Keratinocyte (primary cell): ENCODE results near the gene TRAIP.

Experiments
- EZH2 ChIP-seq: IDR thresholded peaks from one replicate; pipeline ENCODE4 v1.6.1; 2012; ENCODE audit warnings: inconsistent platforms, mild to moderate bottlenecking, low read length, moderate library complexity
- TF ChIP-seq, protein P1 (sequence below), 3 experiments: IDR thresholded peaks in 1 of 3; conservative IDR thresholded peaks in 1 of 3; optimal IDR thresholded peaks in 1 of 3; 2 replicates in 2 of 3; 3 replicates in 1 of 3; pipeline versions ENCODE3 to v1.5.1; 2011; ENCODE audit warnings: low read length in 3 of 3, mild to moderate bottlenecking in 3 of 3, moderate library complexity in 2 of 3, control low read depth in 1 of 3, inconsistent platforms in 1 of 3; ENCODE audit not compliant: insufficient read depth in 2 of 3; ENCODE audit errors: extremely low read depth in 1 of 3

DNA sequence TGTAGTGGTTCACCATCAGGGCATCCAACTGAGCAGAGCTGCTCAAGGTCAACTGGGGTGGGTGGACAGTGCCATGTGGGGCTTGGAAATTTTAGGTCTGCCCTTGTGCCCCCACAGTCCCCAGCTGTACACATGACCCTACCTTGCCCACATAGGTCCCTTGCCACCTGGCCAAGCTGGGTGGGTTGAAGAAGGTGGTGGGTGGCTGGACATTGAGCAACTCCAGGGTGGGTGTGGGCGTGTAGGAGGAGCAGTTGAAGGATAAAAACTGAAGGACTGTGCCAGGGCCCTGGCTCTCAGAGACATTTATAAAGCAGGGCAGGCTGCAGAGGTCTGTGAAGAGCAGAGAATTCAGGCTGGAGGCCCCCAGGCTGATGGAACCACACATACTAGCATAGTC, 57.3 kb downstream of the TRAIP start:
- TF ChIP-seq, protein P1, sequence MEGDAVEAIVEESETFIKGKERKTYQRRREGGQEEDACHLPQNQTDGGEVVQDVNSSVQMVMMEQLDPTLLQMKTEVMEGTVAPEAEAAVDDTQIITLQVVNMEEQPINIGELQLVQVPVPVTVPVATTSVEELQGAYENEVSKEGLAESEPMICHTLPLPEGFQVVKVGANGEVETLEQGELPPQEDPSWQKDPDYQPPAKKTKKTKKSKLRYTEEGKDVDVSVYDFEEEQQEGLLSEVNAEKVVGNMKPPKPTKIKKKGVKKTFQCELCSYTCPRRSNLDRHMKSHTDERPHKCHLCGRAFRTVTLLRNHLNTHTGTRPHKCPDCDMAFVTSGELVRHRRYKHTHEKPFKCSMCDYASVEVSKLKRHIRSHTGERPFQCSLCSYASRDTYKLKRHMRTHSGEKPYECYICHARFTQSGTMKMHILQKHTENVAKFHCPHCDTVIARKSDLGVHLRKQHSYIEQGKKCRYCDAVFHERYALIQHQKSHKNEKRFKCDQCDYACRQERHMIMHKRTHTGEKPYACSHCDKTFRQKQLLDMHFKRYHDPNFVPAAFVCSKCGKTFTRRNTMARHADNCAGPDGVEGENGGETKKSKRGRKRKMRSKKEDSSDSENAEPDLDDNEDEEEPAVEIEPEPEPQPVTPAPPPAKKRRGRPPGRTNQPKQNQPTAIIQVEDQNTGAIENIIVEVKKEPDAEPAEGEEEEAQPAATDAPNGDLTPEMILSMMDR (optimal IDR thresholded peaks at IDR 0.05 in 1 of 3, IDR thresholded peaks at IDR 0.05 in 1 of 3, conservative IDR thresholded peaks at IDR 0.05 in 1 of 3; ENCODE audit: extremely low read depth in 1 of 3, insufficient read depth in 2 of 3, low read length in 3 of 3) = no peak
- no peak for TF ChIP-seq EZH2
